Gastrocnemius medialis (tissue), 4 donors: ENCODE data around the gene HLA-B.

Experiments used
- POLR2A ChIP-seq, 2 donors: fragments of 450-650 bp; IDR thresholded peaks; one replicate each; pipeline ENCODE4 v1.6.1; 2017; ENCODE audit warnings: antibody characterized with exemption in 2 of 2, mild to moderate bottlenecking in 2 of 2, moderate library complexity in 2 of 2
- TF ChIP-seq, protein P1 (sequence below), 5 experiments: fragments of 450-650 bp in 3 of 5; fragments of 200-600 bp in 2 of 5; sonication (generic) in 2 of 5; IDR thresholded peaks in 4 of 5; conservative IDR thresholded peaks in 1 of 5; 1 replicate in 4 of 5; 2 replicates in 1 of 5; pipeline ENCODE4 v1.5.1; 2016 to 2019; ENCODE audit warnings: antibody characterized with exemption in 5 of 5, mild to moderate bottlenecking in 3 of 5, moderate library complexity in 3 of 5

DNA sequence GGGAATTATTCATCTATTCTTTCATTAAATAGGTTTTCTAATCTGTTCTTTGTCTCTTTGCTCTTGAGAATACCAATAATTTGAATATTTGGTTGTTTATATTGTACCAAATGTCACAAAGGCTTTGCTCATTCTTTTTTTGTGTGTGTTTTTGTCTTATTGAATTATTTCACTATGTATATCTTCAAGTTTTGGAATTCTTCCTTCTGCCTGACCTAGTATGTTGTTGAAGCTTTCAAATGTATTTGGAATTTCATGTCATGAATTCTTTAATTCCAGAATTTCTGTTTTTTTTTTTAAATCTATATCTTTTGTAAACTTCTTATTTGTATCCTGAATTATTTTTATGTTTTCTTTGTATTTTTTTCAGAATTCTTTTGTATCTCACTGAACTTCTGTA lies 16.8 kb downstream of the HLA-B start:
- TF ChIP-seq, protein P1, sequence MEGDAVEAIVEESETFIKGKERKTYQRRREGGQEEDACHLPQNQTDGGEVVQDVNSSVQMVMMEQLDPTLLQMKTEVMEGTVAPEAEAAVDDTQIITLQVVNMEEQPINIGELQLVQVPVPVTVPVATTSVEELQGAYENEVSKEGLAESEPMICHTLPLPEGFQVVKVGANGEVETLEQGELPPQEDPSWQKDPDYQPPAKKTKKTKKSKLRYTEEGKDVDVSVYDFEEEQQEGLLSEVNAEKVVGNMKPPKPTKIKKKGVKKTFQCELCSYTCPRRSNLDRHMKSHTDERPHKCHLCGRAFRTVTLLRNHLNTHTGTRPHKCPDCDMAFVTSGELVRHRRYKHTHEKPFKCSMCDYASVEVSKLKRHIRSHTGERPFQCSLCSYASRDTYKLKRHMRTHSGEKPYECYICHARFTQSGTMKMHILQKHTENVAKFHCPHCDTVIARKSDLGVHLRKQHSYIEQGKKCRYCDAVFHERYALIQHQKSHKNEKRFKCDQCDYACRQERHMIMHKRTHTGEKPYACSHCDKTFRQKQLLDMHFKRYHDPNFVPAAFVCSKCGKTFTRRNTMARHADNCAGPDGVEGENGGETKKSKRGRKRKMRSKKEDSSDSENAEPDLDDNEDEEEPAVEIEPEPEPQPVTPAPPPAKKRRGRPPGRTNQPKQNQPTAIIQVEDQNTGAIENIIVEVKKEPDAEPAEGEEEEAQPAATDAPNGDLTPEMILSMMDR (IDR thresholded peaks at IDR 0.05 in 4 of 5, conservative IDR thresholded peaks at IDR 0.05 in 1 of 5): no peak
- no peak for TF ChIP-seq POLR2A (IDR thresholded peaks at IDR 0.05)
